GM23338 (cell line): ENCODE measurements around the gene CNOT4. TPM values are rescaled to one million over a fixed set of nuclear protein-coding genes. Genes with fewer than 3 reads are reported as not detected.

ENCODE experiments used
- ATAC-seq: fragments of 200-7000 bp; cut with Tn5 transposase; 3 replicates; pipeline ENCODE4 v1.9.1; 2020
- DNase-seq: peaks from one replicate; pipeline ENCODE4 v3.0.0-alpha.2; 2015; ENCODE audit warnings: low spot score
- H2AFZ ChIP-seq: fragments of 200-600 bp; sonication (generic); 2 replicates; pipeline ENCODE4 v1.8.0; 2016; ENCODE audit warnings: antibody characterized with exemption, mild to moderate bottlenecking, moderate library complexity
- H3F3A ChIP-seq: fragments of 200-600 bp; sonication (generic); replicated peaks from 2 replicates; pipeline ENCODE4 v1.8.0; 2017; ENCODE audit warnings: antibody characterized with exemption, mixed run types, low read depth
- H3K27ac ChIP-seq: fragments of 200-600 bp; sonication (generic); 2 replicates; pipeline ENCODE4 v1.6.1; 2016; ENCODE audit warnings: low read depth
- H3K27me3 ChIP-seq: fragments of 200-600 bp; sonication (generic); 2 replicates; pipeline ENCODE4 v1.8.0; 2016; ENCODE audit warnings: mild to moderate bottlenecking, mixed run types, moderate library complexity; ENCODE audit not compliant: insufficient read depth
- H3K36me3 ChIP-seq: fragments of 200-600 bp; sonication (generic); 2 replicates; pipeline ENCODE4 v1.8.0; 2016; ENCODE audit warnings: mild to moderate bottlenecking; ENCODE audit not compliant: insufficient read depth
- H3K4me1 ChIP-seq: fragments of 200-600 bp; sonication (generic); 2 replicates; pipeline ENCODE4 v1.8.0; 2016; ENCODE audit warnings: mild to moderate bottlenecking, moderate library complexity; ENCODE audit not compliant: insufficient read depth
- H3K4me2 ChIP-seq: fragments of 200-600 bp; sonication (generic); 2 replicates; pipeline ENCODE4 v1.7.1; 2017; ENCODE audit warnings: mixed run types
- H3K4me3 ChIP-seq: fragments of 200-600 bp; sonication (generic); 2 replicates; pipeline ENCODE4 v1.6.1; 2016; ENCODE audit warnings: mixed run types
- H3K79me2 ChIP-seq: fragments of 200-600 bp; sonication (generic); replicated peaks from 2 replicates; pipeline ENCODE4 v1.8.0; 2017; ENCODE audit warnings: mild to moderate bottlenecking; ENCODE audit not compliant: insufficient read depth
- H3K9me2 ChIP-seq: fragments of 200-600 bp; sonication (generic); 2 replicates; pipeline ENCODE4 v1.8.0; 2017; ENCODE audit not compliant: insufficient read depth
- H4K20me1 ChIP-seq: fragments of 200-600 bp; sonication (generic); replicated peaks from 2 replicates; pipeline ENCODE4 v1.8.0; 2017; ENCODE audit warnings: mild to moderate bottlenecking; ENCODE audit not compliant: insufficient read depth
- H3K27ac Mint-ChIP-seq: 2 replicates; pipeline ENCODE4 v1.8.0; 2020; ENCODE audit warnings: inconsistent platforms, mild to moderate bottlenecking, moderate library complexity, mixed read lengths
- H3K27me3 Mint-ChIP-seq: 3 replicates; pipeline ENCODE4 v1.8.0; 2022; ENCODE audit warnings: low read depth, mild to moderate bottlenecking, moderate library complexity, mixed read lengths, inconsistent platforms; ENCODE audit not compliant: insufficient read depth, poor library complexity
- H3K36me3 Mint-ChIP-seq: 3 replicates; pipeline ENCODE4 v1.8.0; 2021; ENCODE audit warnings: low read depth, mild to moderate bottlenecking, inconsistent platforms, moderate library complexity, mixed read lengths
- H3K4me1 Mint-ChIP-seq: 3 replicates; pipeline ENCODE4 v1.8.0; 2020; ENCODE audit warnings: mild to moderate bottlenecking, inconsistent platforms, mixed read lengths
- H3K4me3 Mint-ChIP-seq: 3 replicates; pipeline ENCODE4 v1.8.0; 2021; ENCODE audit warnings: moderate library complexity, mild to moderate bottlenecking, inconsistent platforms, mixed read lengths
- H3K9me3 Mint-ChIP-seq: 3 replicates; pipeline ENCODE4 v1.8.0; 2020; ENCODE audit warnings: moderate library complexity, mild to moderate bottlenecking, inconsistent platforms, mixed read lengths
- CREB1 ChIP-seq: fragments of 250-450 bp; sonication (Bioruptor Pico); IDR thresholded peaks from 2 replicates; pipeline ENCODE4 v1.5.0; 2020; ENCODE audit warnings: low read depth, mild to moderate bottlenecking, moderate library complexity
- EZH2 ChIP-seq: fragments of 200-600 bp; sonication (generic); IDR thresholded peaks from one replicate; pipeline ENCODE4 v1.8.0; 2017; ENCODE audit warnings: antibody characterized with exemption, mild to moderate bottlenecking, low read depth; ENCODE audit not compliant: unreplicated experiment
- EZH2phosphoT487 ChIP-seq: fragments of 200-600 bp; sonication (generic); IDR thresholded peaks from one replicate; pipeline ENCODE4 v1.8.1; 2018; ENCODE audit warnings: antibody characterized with exemption; ENCODE audit not compliant: unreplicated experiment
- JUNB ChIP-seq: IDR thresholded peaks from one replicate; pipeline ENCODE4 v1.6.1; 2016; ENCODE audit warnings: antibody characterized with exemption; ENCODE audit not compliant: unreplicated experiment
- NANOG ChIP-seq: IDR thresholded peaks from 2 replicates; pipeline ENCODE4 v1.6.1; 2016; ENCODE audit warnings: antibody characterized with exemption, borderline replicate concordance
- POLR2AphosphoS5 ChIP-seq: IDR thresholded peaks from 2 replicates; pipeline ENCODE4 v1.6.1; 2016; ENCODE audit warnings: antibody characterized with exemption, low read depth
- REST ChIP-seq: IDR thresholded peaks from one replicate; pipeline ENCODE4 v1.6.1; 2018; ENCODE audit warnings: antibody characterized with exemption; ENCODE audit not compliant: unreplicated experiment
- STAT1 ChIP-seq: IDR thresholded peaks from one replicate; pipeline ENCODE4 v1.6.1; 2016; ENCODE audit warnings: antibody characterized with exemption; ENCODE audit not compliant: unreplicated experiment
- ZNF114 ChIP-seq: fragments of 250-450 bp; sonication (Bioruptor Pico); IDR thresholded peaks from 2 replicates; pipeline ENCODE4 v1.5.0; 2020; ENCODE audit warnings: mild to moderate bottlenecking, moderate library complexity
- ZNF331 ChIP-seq: fragments of 250-450 bp; sonication (Bioruptor Pico); IDR thresholded peaks from 2 replicates; pipeline ENCODE4 v1.5.0; 2020; ENCODE audit warnings: low read depth, mild to moderate bottlenecking, moderate library complexity
- polyA plus RNA-seq: library from polyadenylated mRNA; unstranded; fragments of >200 nt; fragmentation: Nextera tagmentation; extraction: Ambion mirVana; gene quantifications from 2 replicates; pipeline ENCODE4 v1.2.1, GENCODE V29; 2016
- total RNA-seq: library from RNA; depleted of rRNA; stranded (reverse); fragments of >200 nt; shearing (Covaris generic); gene quantifications from 2 replicates; pipeline ENCODE4 v1.2.3, GENCODE V29; 2014
- TF ChIP-seq, protein P1 (sequence below), 2 experiments: fragments of 200-600 bp in 1 of 2; sonication (generic) in 1 of 2; conservative IDR thresholded peaks; 2 replicates each; pipeline versions ENCODE4 v1.5.1 to v1.6.1; 2016 to 2017; ENCODE audit warnings: antibody characterized with exemption in 2 of 2, low read depth in 2 of 2, mild to moderate bottlenecking in 2 of 2, moderate library complexity in 1 of 2

The CNOT4 gene
- total and polyA plus RNA-seq, 2 experiments from 2014 or later, result 18.9 to 26.2 TPM

DNA sequence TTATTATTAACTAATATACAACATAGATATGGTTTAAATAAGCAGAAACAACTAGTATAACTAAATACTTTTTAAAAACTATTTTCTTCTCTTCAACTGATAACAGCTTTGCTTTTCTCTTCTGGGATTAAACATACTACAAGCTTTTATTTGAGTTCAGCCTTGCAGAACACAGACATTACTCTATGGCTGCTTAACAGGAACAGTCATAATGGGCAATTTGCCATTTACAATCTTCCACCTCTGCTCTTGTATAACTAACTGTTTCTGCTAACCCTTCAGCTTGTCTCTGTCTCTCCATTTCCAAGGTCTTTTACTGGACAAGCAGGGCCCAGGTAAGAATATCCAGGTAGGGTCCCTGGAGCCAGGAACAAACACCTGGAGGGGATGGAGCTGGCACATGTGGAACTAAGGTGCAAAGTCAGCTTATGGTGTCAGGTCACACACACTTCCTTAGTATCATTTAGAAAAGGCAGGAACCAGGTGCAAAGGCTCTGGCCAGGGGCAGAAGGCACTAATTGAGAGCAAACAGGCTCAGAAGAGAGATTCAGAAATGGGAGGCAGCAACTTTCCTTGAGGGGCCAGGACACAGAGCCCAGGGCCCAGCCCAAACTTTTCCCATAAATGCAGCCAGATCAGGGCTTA lies 183.1 kb downstream of the CNOT4 start:
- no peaks in the 10 kb centered on the region for H3K36me3 ChIP-seq
- Mint-ChIP-seq H3K9me3 (peaks cover 21% of the 10 kb centered on the region), H3K36me3 (peaks cover 6% of the 10 kb centered on the region; the same call in 1 of the 3 replicates), H3K27me3 (no peaks in the 10 kb centered on the region), H3K4me3 (no peak overlapping the region), H3K27ac (no peak overlapping the region), H3K4me1 (no peaks in the 10 kb centered on the region; the same call in 2 of the 3 replicates)
- no peak for DNase-seq
- no peak overlapping the region for H3K4me3 ChIP-seq
- no peak overlapping the region for H3K4me2 ChIP-seq
- TF ChIP-seq EZH2 (no peak), NANOG (no peak)
- no peak for ATAC-seq
- no peaks in the 10 kb centered on the region for H3K4me1 ChIP-seq
- no peak overlapping the region for H2AFZ ChIP-seq
- H3F3A ChIP-seq, result no peaks in the 10 kb centered on the region
- no peak overlapping the region for H3K27ac ChIP-seq
- no peaks in the 10 kb centered on the region for H4K20me1 ChIP-seq
- H3K27me3 ChIP-seq, result no peaks in the 10 kb centered on the region
- H3K9me2 ChIP-seq, result 0 out of 2 replicates have a peak, but pooled peaks cover 6% of the 10 kb centered on the region
- no peaks in the 10 kb centered on the region for H3K79me2 ChIP-seq

GRCh38 chr7:135322571-135323340 lies 187.1 kb downstream of the CNOT4 start:
- H3K4me1 Mint-ChIP-seq, result no peaks in the 10 kb centered on the region
- ATAC-seq (no peak), DNase-seq (no peak)
- H3K27me3 Mint-ChIP-seq, result peaks cover 5% of the 10 kb centered on the region
- no peak overlapping the region for H2AFZ ChIP-seq
- H3K27ac Mint-ChIP-seq, result no peak overlapping the region
- H3F3A ChIP-seq, result no peaks in the 10 kb centered on the region
- H3K4me2 ChIP-seq, result no peak overlapping the region
- H4K20me1 ChIP-seq, result no peaks in the 10 kb centered on the region
- peaks cover 4% of the 10 kb centered on the region; the same call in 1 of the 2 replicates for H3K9me2 ChIP-seq
- no peaks in the 10 kb centered on the region for H3K27me3 ChIP-seq
- peaks cover 6% of the 10 kb centered on the region; the same call in 1 of the 3 replicates for H3K36me3 Mint-ChIP-seq
- H3K27ac ChIP-seq, result no peak overlapping the region
- H3K79me2 ChIP-seq, result no peaks in the 10 kb centered on the region
- H3K36me3 ChIP-seq, result no peaks in the 10 kb centered on the region
- no peak overlapping the region for H3K4me3 ChIP-seq
- H3K4me1 ChIP-seq, result no peaks in the 10 kb centered on the region
- H3K9me3 Mint-ChIP-seq, result peaks cover 17% of the 10 kb centered on the region
- no peak overlapping the region for H3K4me3 Mint-ChIP-seq
- TF ChIP-seq ZNF331 (CRISPR knock-in tag) (no peak), STAT1 (no peak), EZH2 (no peak), POLR2AphosphoS5 (no peak), REST (no peak), CREB1 (CRISPR knock-in tag) (no peak), NANOG (no peak), EZH2phosphoT487 (no peak), JUNB (no peak), ZNF114 (CRISPR knock-in tag) (no peak)
- TF ChIP-seq, protein P1, sequence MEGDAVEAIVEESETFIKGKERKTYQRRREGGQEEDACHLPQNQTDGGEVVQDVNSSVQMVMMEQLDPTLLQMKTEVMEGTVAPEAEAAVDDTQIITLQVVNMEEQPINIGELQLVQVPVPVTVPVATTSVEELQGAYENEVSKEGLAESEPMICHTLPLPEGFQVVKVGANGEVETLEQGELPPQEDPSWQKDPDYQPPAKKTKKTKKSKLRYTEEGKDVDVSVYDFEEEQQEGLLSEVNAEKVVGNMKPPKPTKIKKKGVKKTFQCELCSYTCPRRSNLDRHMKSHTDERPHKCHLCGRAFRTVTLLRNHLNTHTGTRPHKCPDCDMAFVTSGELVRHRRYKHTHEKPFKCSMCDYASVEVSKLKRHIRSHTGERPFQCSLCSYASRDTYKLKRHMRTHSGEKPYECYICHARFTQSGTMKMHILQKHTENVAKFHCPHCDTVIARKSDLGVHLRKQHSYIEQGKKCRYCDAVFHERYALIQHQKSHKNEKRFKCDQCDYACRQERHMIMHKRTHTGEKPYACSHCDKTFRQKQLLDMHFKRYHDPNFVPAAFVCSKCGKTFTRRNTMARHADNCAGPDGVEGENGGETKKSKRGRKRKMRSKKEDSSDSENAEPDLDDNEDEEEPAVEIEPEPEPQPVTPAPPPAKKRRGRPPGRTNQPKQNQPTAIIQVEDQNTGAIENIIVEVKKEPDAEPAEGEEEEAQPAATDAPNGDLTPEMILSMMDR (conservative IDR thresholded peaks at IDR 0.05; ENCODE audit: low read depth in 2 of 2), result no peak
